Stomach (tissue), 4 donors: Measurements from ENCODE around the gene CENPE.

ENCODE experiments used
- CTCF ChIP-seq, 7 experiments: fragments of 450-650 bp in 4 of 7; fragments of 200-600 bp in 3 of 7; sonication (generic) in 3 of 7; IDR thresholded peaks; one replicate each; pipeline ENCODE4 v1.5.1; 2016 to 2019; ENCODE audit warnings: antibody characterized with exemption in 7 of 7, control low read depth in 2 of 7, mild to moderate bottlenecking in 1 of 7
- EP300 ChIP-seq: sonication (generic); formaldehyde crosslinking; IDR thresholded peaks from one replicate; pipeline ENCODE4 v1.6.1; 2017; ENCODE audit warnings: antibody characterized with exemption
- POLR2A ChIP-seq, 4 donors: fragments of 450-650 bp; IDR thresholded peaks; one replicate each; pipeline ENCODE4 v1.6.1; 2016; ENCODE audit warnings: antibody characterized with exemption in 4 of 4, control low read depth in 2 of 4, mild to moderate bottlenecking in 1 of 4, moderate library complexity in 1 of 4
- POLR2AphosphoS5 ChIP-seq, 3 donors: sonication (generic); formaldehyde crosslinking; IDR thresholded peaks; one replicate each; pipeline ENCODE4 v1.6.1; 2016; ENCODE audit warnings: antibody characterized with exemption in 3 of 3

GRCh38 chr4:103126126-103126525, 72.0 kb downstream of the CENPE start:
- TF ChIP-seq EP300 = no peak
- no peak for TF ChIP-seq CTCF (IDR thresholded peaks at IDR 0.05)
- no peak for TF ChIP-seq POLR2AphosphoS5 (IDR thresholded peaks at IDR 0.05)
- no peak for TF ChIP-seq POLR2A (IDR thresholded peaks at IDR 0.05)
